HFF-Myc (cell line): ENCODE measurements around the gene RAPGEF1.

Experiments
- DNase-seq: peaks from one replicate; pipeline ENCODE4 v3.0.0-alpha.2; 2011; ENCODE audit warnings: low read depth; ENCODE audit errors: extremely low read depth
- H3K4me3 ChIP-seq: replicated peaks from 2 replicates; pipeline ENCODE4 v1.5.1; 2011; ENCODE audit warnings: low read depth, mild to moderate bottlenecking, control low read depth, low read length
- CTCF ChIP-seq: IDR thresholded peaks from 2 replicates; pipeline ENCODE4 v1.5.1; 2012; ENCODE audit warnings: mild to moderate bottlenecking, low read depth, low read length, control low read depth; ENCODE audit errors: missing control alignments

The RAPGEF1 gene

GRCh38 chr9:131708226-131709002 lies 31.5 kb downstream of the RAPGEF1 start:
- no peak for DNase-seq
- no peak for TF ChIP-seq CTCF
- H3K4me3 ChIP-seq, result no peak overlapping the region

GRCh38 chr9:131707733-131708157 lies 32.1 kb downstream of the RAPGEF1 start:
- no peak overlapping the region for H3K4me3 ChIP-seq
- no peak for TF ChIP-seq CTCF
- DNase-seq, result no peak

GRCh38 chr9:131707050-131707449 lies 32.8 kb downstream of the RAPGEF1 start:
- H3K4me3 ChIP-seq, result no peak overlapping the region

DNA sequence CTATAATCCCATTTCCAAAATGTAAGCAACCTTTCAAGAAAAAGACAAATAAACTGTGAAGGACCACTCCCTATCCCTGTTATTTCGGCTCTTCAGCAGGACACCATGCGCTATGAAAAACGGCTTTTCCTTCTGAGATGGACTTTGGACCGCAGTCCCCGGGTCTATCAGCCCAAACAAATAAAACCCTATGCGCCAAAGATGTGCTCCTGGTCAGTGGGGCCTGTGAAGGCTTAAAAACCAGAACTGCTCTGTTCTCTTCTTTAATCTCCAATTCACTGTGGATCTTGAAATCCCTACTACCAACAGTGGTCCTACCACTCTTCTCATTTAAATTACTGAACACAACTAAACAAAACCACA lies 33.3 kb downstream of the RAPGEF1 start:
- no peak for DNase-seq
- H3K4me3 ChIP-seq, result no peak overlapping the region
- no peak for TF ChIP-seq CTCF

More at GRCh38 chr9:131707050-131707449, 32.8 kb downstream of the RAPGEF1 start:
- no peak for DNase-seq
- no peak for TF ChIP-seq CTCF

GRCh38 chr9:131704988-131705387 lies 34.9 kb downstream of the RAPGEF1 start:
- TF ChIP-seq CTCF, result no peak

GRCh38 chr9:131704141-131704983 lies 35.5 kb downstream of the RAPGEF1 start:
- no peak for TF ChIP-seq CTCF
- DNase-seq, result no peak
- no peak overlapping the region for H3K4me3 ChIP-seq

More at GRCh38 chr9:131704988-131705387, 34.9 kb downstream of the RAPGEF1 start:
- no peak for DNase-seq
- H3K4me3 ChIP-seq, result no peak overlapping the region
